Measurements from ENCODE around the gene CCDC159.

DNA sequence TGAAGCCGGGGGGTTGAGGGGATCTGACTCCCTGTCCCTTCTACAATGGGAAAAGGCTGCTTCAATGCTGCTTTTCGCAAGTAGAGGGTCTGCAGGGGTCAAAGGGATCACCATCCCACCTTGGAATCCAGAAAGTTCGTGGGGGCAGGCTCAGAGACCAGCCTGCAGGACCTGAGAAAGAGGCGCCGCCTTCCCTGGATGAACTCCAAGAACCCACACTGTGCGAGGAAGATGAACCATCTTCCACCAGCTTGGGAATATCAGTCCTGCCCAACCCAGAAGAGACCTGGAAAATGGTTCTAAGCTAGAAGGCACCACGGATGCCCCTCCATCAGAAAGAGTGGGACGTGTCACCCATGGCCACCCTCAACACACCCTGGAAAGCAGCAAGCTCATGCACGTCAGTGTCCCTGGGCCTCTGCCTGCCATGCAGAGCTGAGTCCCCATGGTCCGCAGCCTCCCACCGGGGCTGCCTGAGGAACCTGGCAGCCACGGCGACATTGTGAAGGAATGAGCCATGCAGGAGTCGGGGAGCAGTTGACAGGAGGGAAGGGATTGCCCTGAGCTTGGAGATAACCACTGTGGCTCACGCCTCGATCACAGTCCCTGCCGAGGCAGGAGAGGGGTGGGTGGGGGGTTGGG lies 21.4 kb upstream of the CCDC159 start:
- TF ChIP-seq, protein P1, sequence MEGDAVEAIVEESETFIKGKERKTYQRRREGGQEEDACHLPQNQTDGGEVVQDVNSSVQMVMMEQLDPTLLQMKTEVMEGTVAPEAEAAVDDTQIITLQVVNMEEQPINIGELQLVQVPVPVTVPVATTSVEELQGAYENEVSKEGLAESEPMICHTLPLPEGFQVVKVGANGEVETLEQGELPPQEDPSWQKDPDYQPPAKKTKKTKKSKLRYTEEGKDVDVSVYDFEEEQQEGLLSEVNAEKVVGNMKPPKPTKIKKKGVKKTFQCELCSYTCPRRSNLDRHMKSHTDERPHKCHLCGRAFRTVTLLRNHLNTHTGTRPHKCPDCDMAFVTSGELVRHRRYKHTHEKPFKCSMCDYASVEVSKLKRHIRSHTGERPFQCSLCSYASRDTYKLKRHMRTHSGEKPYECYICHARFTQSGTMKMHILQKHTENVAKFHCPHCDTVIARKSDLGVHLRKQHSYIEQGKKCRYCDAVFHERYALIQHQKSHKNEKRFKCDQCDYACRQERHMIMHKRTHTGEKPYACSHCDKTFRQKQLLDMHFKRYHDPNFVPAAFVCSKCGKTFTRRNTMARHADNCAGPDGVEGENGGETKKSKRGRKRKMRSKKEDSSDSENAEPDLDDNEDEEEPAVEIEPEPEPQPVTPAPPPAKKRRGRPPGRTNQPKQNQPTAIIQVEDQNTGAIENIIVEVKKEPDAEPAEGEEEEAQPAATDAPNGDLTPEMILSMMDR (IDR thresholded peaks at IDR 0.05) = no peak
- TF ChIP-seq POLR2A (IDR thresholded peaks at IDR 0.05) = no peak
